Endodermal cell (in vitro differentiated cells): ENCODE results near the gene GANC. TPM values are rescaled to one million over a fixed set of nuclear protein-coding genes. Genes with fewer than 3 reads are reported as not detected.

Source experiments
- DNase-seq: peaks from one replicate; pipeline ENCODE4 v3.0.0-alpha.2; 2017
- H3K27ac ChIP-seq: 2 replicates; pipeline ENCODE4 v1.5.1; 2013; ENCODE audit warnings: mild to moderate bottlenecking, low read depth, low read length, moderate library complexity
- H3K27me3 ChIP-seq: 2 replicates; pipeline ENCODE4 v1.6.1; 2013; ENCODE audit warnings: mild to moderate bottlenecking, low read length, moderate library complexity; ENCODE audit not compliant: insufficient read depth, control insufficient read depth, poor library complexity, severe bottlenecking
- H3K36me3 ChIP-seq: 2 replicates; pipeline ENCODE4 v1.7.0; 2013; ENCODE audit warnings: mild to moderate bottlenecking, low read length, moderate library complexity; ENCODE audit not compliant: control insufficient read depth, insufficient read depth
- H3K4me1 ChIP-seq: one replicate; pipeline ENCODE4 v1.7.0; 2013; ENCODE audit warnings: low read length; ENCODE audit not compliant: control insufficient read depth, insufficient read depth
- H3K4me3 ChIP-seq: 2 replicates; pipeline ENCODE4 v1.5.1; 2013; ENCODE audit warnings: mild to moderate bottlenecking, low read length, moderate library complexity
- H3K9ac ChIP-seq: 2 replicates; pipeline ENCODE4 v1.6.1; 2013; ENCODE audit warnings: mild to moderate bottlenecking, low read length, moderate library complexity; ENCODE audit not compliant: poor library complexity, severe bottlenecking; ENCODE audit errors: extremely low read depth
- H3K9me3 ChIP-seq: 2 replicates; pipeline ENCODE4 v1.6.1; 2013; ENCODE audit warnings: mild to moderate bottlenecking, low read length, moderate library complexity; ENCODE audit not compliant: control insufficient read depth
- H3K27ac Mint-ChIP-seq: 2 replicates; pipeline ENCODE4 v1.8.0; 2020; ENCODE audit warnings: mixed read lengths
- H3K27me3 Mint-ChIP-seq: 2 replicates; pipeline ENCODE4 v1.8.0; 2021; ENCODE audit warnings: mild to moderate bottlenecking, mixed read lengths; ENCODE audit not compliant: insufficient read depth
- H3K36me3 Mint-ChIP-seq: 2 replicates; pipeline ENCODE4 v1.8.0; 2020; ENCODE audit warnings: low read depth, mixed read lengths
- H3K4me1 Mint-ChIP-seq: 2 replicates; pipeline ENCODE4 v1.8.0; 2020; ENCODE audit warnings: mixed read lengths
- H3K4me3 Mint-ChIP-seq: 2 replicates; pipeline ENCODE4 v1.8.0; 2020; ENCODE audit warnings: mild to moderate bottlenecking, moderate library complexity, mixed read lengths
- H3K9me3 Mint-ChIP-seq: 2 replicates; pipeline ENCODE4 v1.8.0; 2020; ENCODE audit warnings: mild to moderate bottlenecking, mixed read lengths
- CTCF ChIP-seq: fragments of 200-600 bp; sonication (generic); conservative IDR thresholded peaks from 2 replicates; pipeline ENCODE4 v1.5.0; 2021; ENCODE audit warnings: antibody characterized with exemption, mild to moderate bottlenecking
- WGBS, 2 experiments: methylation state at CpG; one replicate each; pipeline versions ENCODE4 v1.1.5 to v1.1.7; 2013; ENCODE audit warnings: missing lambda C conversion rate in 2 of 2, mixed read lengths in 1 of 2; ENCODE audit not compliant: insufficient coverage in 1 of 2, insufficient read length in 1 of 2; 5-methylcytosine and 5-hydroxymethylcytosine counted together
- total RNA-seq, 2 donors: library from RNA; stranded (reverse); fragmentation: NEBNext Ultra II Directional in 1 of 2; extraction: Animal tissue kit (Norgen Biotek cat#: 25700) in 1 of 2; gene quantifications; 2 replicates in 1 of 2; 3 replicates in 1 of 2; pipeline ENCODE4 v1.2.1, GENCODE V29; 2021

The GANC gene
- total RNA-seq, 2 donors from 2014 or later, result 13.8 to 17.1 TPM

GRCh38 chr15:42239528-42240182 is 33.3 kb upstream of the GANC start:
- H3K4me3 Mint-ChIP-seq, result no peak overlapping the region
- no peak for DNase-seq

GRCh38 chr15:42240823-42241222 is 32.2 kb upstream of the GANC start:
- Histone ChIP-seq H3K36me3 (peaks cover 58% of the 10 kb centered on the region), H3K9me3 (no peaks in the 10 kb centered on the region), H3K27ac (no peak overlapping the region), H3K27me3 (no peaks in the 10 kb centered on the region), H3K9ac (no peak overlapping the region), H3K4me3 (no peak overlapping the region), H3K4me1 (no peaks in the 10 kb centered on the region)
- Mint-ChIP-seq H3K27ac (no peak overlapping the region), H3K9me3 (no peaks in the 10 kb centered on the region), H3K4me1 (no peaks in the 10 kb centered on the region), H3K4me3 (no peak overlapping the region), H3K36me3 (peaks cover 59% of the 10 kb centered on the region), H3K27me3 (no peaks in the 10 kb centered on the region)
- no peak for TF ChIP-seq CTCF
- DNase-seq, result no peak
- WGBS, 2 experiments, result no CpG with 5 or more reads among the region's 1 CpG

More at GRCh38 chr15:42239528-42240182, 33.3 kb upstream of the GANC start:
- peaks cover 3% of the 10 kb centered on the region for H3K4me1 Mint-ChIP-seq
- H3K27ac ChIP-seq, result no peak overlapping the region
- H3K4me3 ChIP-seq, result no peak overlapping the region
- peak overlapping the region; percentile 15 for H3K27ac Mint-ChIP-seq
- H3K27me3 ChIP-seq, result no peaks in the 10 kb centered on the region
- TF ChIP-seq CTCF, result no peak
- no peaks in the 10 kb centered on the region for H3K9me3 Mint-ChIP-seq
- no peaks in the 10 kb centered on the region for H3K4me1 ChIP-seq
- H3K27me3 Mint-ChIP-seq, result no peaks in the 10 kb centered on the region
- H3K9me3 ChIP-seq, result no peaks in the 10 kb centered on the region
- peaks cover 66% of the 10 kb centered on the region for H3K36me3 ChIP-seq
- peaks cover 66% of the 10 kb centered on the region for H3K36me3 Mint-ChIP-seq
- H3K9ac ChIP-seq, result no peak overlapping the region

- H3K27me3 Mint-ChIP-seq, result peaks cover 3% of the 10 kb centered on the region
- H3K36me3 Mint-ChIP-seq, result peaks cover 88% of the 10 kb centered on the region
- WGBS, 2 experiments, result 93% methylated on average over 2 of the region's 2 CpGs; no CpG with 5 or more reads in 1 of the 2 experiments
Observed at GRCh38 chr15:42253300-42253699, 19.7 kb upstream of the GANC start.

More at GRCh38 chr15:42253300-42253699, 19.7 kb upstream of the GANC start:
- Histone ChIP-seq H3K36me3 (peaks cover 74% of the 10 kb centered on the region), H3K4me1 (no peaks in the 10 kb centered on the region), H3K27me3 (no peaks in the 10 kb centered on the region), H3K27ac (no peak overlapping the region), H3K9ac (no peak overlapping the region), H3K9me3 (peaks cover 66% of the 10 kb centered on the region), H3K4me3 (peak overlapping the region; percentile 3)
- TF ChIP-seq CTCF, result no peak
- Mint-ChIP-seq H3K27ac (no peak overlapping the region), H3K4me3 (no peak overlapping the region), H3K4me1 (no peaks in the 10 kb centered on the region), H3K9me3 (peaks cover 85% of the 10 kb centered on the region)
- no peak for DNase-seq
